SK-N-SH treated with all-trans-retinoic acid at 6 μM for 48 hours (cell line): ENCODE measurements around the gene PAPSS2.
A peak's percentile ranks its signal among the peaks of the same experiment; 100 is the strongest.
"Not testable (repeated sequence)": the region's sequence is repeated elsewhere in the genome, so short reads cannot be mapped to it uniquely, and the experiment has no call there.

ENCODE experiments used
- ATAC-seq: fragments of 200-7000 bp; cut with Tn5 transposase; 3 replicates; pipeline ENCODE4 v1.9.1; 2020; ENCODE audit warnings: mild to moderate bottlenecking, moderate library complexity
- ARNTL ChIP-seq: fragments of 450-650 bp; formaldehyde crosslinking; IDR thresholded peaks from 2 replicates; pipeline ENCODE4 v1.5.0; 2020; ENCODE audit warnings: low read depth, mild to moderate bottlenecking, moderate library complexity, borderline replicate concordance
- BACH2 ChIP-seq: fragments of 250-450 bp; sonication (Bioruptor Pico); IDR thresholded peaks from 2 replicates; pipeline ENCODE4 v1.9.0; 2021; ENCODE audit warnings: mild to moderate bottlenecking, borderline replicate concordance
- CSDC2 ChIP-seq: fragments of 250-450 bp; sonication (Bioruptor Pico); IDR thresholded peaks from 2 replicates; pipeline ENCODE4 v1.5.0; 2020; ENCODE audit warnings: mild to moderate bottlenecking, moderate library complexity
- ESRRG ChIP-seq: fragments of 250-450 bp; sonication (Bioruptor Pico); IDR thresholded peaks from 2 replicates; pipeline ENCODE4 v1.6.1; 2021; ENCODE audit warnings: mild to moderate bottlenecking
- GLIS3 ChIP-seq: fragments of 250-450 bp; sonication (Bioruptor Pico); IDR thresholded peaks from 2 replicates; pipeline ENCODE4 v1.5.0; 2020; ENCODE audit warnings: mild to moderate bottlenecking, moderate library complexity
- ISL1 ChIP-seq: fragments of 250-450 bp; sonication (Bioruptor Pico); IDR thresholded peaks from 2 replicates; pipeline ENCODE4 v2.1.2; 2022; ENCODE audit warnings: mild to moderate bottlenecking, moderate library complexity
- PPARA ChIP-seq: fragments of 250-450 bp; sonication (Bioruptor Pico); IDR thresholded peaks from 2 replicates; pipeline ENCODE4 v1.5.0; 2020; ENCODE audit warnings: mild to moderate bottlenecking, borderline replicate concordance
- RARB ChIP-seq: fragments of 250-450 bp; sonication (Bioruptor Pico); IDR thresholded peaks from 2 replicates; pipeline ENCODE4 v1.8.0; 2021; ENCODE audit warnings: mild to moderate bottlenecking, moderate library complexity
- TCF4 ChIP-seq: fragments of 250-450 bp; sonication (Bioruptor Pico); IDR thresholded peaks from 2 replicates; pipeline ENCODE4 v1.8.0; 2021; ENCODE audit warnings: mild to moderate bottlenecking, moderate library complexity, borderline replicate concordance
- TOX ChIP-seq: fragments of 250-450 bp; sonication (Bioruptor Pico); IDR thresholded peaks from 2 replicates; pipeline ENCODE4 v1.8.0; 2021; ENCODE audit warnings: mild to moderate bottlenecking, moderate library complexity, borderline replicate concordance
- ZC3H10 ChIP-seq: fragments of 250-450 bp; sonication (Bioruptor Pico); IDR thresholded peaks from 2 replicates; pipeline ENCODE4 v1.5.1; 2021; ENCODE audit warnings: mild to moderate bottlenecking, moderate library complexity
- ZFP3 ChIP-seq: fragments of 250-450 bp; sonication (Bioruptor Pico); IDR thresholded peaks from 2 replicates; pipeline ENCODE4 v1.5.0; 2020; ENCODE audit warnings: mild to moderate bottlenecking, moderate library complexity
- ZFP30 ChIP-seq: fragments of 450-650 bp; formaldehyde crosslinking; IDR thresholded peaks from 2 replicates; pipeline ENCODE4 v1.5.0; 2022; ENCODE audit warnings: mild to moderate bottlenecking, moderate library complexity
- ZNF565 ChIP-seq: fragments of 450-650 bp; formaldehyde crosslinking; conservative IDR thresholded peaks from 2 replicates; pipeline ENCODE4 v1.5.0; 2020; ENCODE audit warnings: low read depth, mild to moderate bottlenecking, moderate library complexity
- ZNF70 ChIP-seq: fragments of 450-650 bp; formaldehyde crosslinking; IDR thresholded peaks from 2 replicates; pipeline ENCODE4 v1.5.0; 2020; ENCODE audit warnings: mild to moderate bottlenecking, moderate library complexity
- ZNF8 ChIP-seq: fragments of 450-650 bp; formaldehyde crosslinking; IDR thresholded peaks from 2 replicates; pipeline ENCODE4 v1.5.0; 2020; ENCODE audit warnings: mild to moderate bottlenecking, moderate library complexity
- TF ChIP-seq, protein P1 (sequence below): fragments of 250-450 bp; sonication (Bioruptor Pico); IDR thresholded peaks from 2 replicates; pipeline ENCODE4 v1.8.0; 2021; ENCODE audit warnings: low read depth, mild to moderate bottlenecking, moderate library complexity, borderline replicate concordance
- TF ChIP-seq, protein P2 (sequence below): fragments of 250-450 bp; sonication (Bioruptor Pico); IDR thresholded peaks from 2 replicates; pipeline ENCODE4 v1.5.1; 2020; ENCODE audit warnings: low read depth, mild to moderate bottlenecking, moderate library complexity
- TF ChIP-seq, protein P3 (sequence below): fragments of 250-450 bp; sonication (Bioruptor Pico); IDR thresholded peaks from 2 replicates; pipeline ENCODE4 v1.8.0; 2020; ENCODE audit warnings: mild to moderate bottlenecking, moderate library complexity, borderline replicate concordance
- TF ChIP-seq, protein P4 (sequence below): fragments of 250-450 bp; sonication (Bioruptor Pico); IDR thresholded peaks from 2 replicates; pipeline ENCODE4 v1.5.1; 2021; ENCODE audit warnings: mild to moderate bottlenecking, moderate library complexity

Gene PAPSS2

DNA sequence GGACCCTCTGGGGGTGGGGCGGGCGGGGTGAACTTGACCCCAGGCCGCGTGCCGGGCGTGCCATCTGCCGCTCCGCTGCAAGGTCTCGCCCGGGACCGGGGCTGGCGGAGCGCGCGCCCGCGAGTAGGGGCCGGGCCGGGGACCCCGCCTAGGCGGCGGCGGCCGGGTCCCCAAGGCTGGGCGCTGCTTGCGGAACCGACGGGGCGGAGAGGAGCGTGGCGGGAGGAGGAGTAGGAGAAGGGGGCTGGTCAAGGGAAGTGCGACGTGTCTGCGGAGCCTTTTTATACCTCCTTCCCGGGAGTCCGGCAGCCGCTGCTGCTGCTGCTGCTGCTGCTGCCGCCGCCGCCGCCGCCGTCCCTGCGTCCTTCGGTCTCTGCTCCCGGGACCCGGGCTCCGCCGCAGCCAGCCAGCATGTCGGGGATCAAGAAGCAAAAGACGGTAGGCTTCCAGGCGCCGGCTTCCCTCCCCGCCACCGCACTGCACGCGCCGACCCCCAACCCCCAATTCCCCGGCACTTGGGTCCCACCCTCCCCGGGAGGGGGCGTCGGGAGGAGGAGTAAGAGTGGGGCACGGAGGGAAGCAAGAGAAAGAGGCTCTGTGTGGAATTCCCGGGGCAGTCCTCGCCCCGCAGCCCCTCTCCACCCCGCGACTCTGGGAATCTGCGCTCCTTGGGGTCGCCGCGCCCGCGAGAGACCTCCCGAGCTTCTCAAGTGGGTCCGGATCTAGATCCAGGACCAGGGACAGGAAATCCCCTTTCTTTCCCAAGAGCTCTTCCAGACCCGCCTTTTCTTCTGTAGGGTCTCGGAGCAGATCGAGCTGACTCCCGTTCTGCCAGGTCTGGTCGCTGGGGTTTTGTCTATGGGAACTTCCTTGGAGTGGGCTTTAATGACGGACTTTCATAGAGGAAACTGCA, at the start of gene PAPSS2:
TSS of gene PAPSS2 (plus strand) at position 308 of the 913 bp plus-strand sequence. CDS start at position 412, 104 bp downstream.
- peak; percentile 66 for ATAC-seq
- no peak for TF ChIP-seq PPARA (CRISPR knock-in tag)
- TF ChIP-seq, protein P1, sequence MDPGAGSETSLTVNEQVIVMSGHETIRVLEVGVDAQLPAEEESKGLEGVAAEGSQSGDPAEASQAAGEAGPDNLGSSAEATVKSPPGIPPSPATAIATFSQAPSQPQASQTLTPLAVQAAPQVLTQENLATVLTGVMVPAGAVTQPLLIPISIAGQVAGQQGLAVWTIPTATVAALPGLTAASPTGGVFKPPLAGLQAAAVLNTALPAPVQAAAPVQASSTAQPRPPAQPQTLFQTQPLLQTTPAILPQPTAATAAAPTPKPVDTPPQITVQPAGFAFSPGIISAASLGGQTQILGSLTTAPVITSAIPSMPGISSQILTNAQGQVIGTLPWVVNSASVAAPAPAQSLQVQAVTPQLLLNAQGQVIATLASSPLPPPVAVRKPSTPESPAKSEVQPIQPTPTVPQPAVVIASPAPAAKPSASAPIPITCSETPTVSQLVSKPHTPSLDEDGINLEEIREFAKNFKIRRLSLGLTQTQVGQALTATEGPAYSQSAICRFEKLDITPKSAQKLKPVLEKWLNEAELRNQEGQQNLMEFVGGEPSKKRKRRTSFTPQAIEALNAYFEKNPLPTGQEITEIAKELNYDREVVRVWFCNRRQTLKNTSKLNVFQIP (CRISPR knock-in tag): no peak
- TF ChIP-seq, all 23 proteins: peak for 0

DNA sequence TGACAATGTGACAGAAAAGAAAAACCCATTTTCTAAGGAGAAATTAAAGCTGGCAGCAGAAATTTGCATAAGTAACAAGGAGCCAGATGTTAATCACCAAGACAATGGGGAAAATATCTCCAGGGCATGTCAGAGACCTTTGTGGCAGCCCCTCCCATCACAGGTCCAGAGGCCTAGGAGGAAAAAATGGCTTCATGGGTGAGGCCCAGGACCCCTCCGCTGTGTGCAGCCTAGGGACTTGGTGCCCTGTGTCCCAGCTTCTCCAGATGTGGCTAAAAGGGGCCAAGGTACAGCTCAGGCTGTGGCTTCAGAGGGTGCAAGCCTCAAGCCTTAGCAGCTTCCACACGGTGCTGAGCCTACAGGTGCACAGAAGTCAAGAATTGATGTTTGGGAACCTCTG, 48.3 kb upstream of the PAPSS2 start:
- not testable (repeated sequence) for ATAC-seq

DNA sequence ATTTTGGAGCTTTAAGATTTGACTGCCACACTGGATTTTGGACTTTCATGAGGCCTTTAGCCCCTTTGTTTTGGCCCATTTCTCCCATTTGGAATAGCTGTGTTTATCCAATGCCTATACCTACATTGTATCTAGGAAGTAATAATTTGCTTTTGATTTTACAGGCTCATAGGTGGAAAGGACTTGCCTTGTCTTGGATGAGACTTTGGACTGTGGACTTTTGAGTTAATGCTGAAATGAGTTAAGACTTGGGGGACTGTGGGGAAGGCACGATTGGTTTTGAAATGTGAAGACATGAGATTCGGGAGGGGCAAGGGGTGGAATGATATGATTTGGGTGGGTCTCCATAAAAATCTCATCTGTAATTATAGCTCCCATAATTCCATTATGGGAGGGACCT, 47.6 kb upstream of the PAPSS2 start:
- ATAC-seq: no peak
- TF ChIP-seq ZFP3 (CRISPR knock-in tag) (no peak), ISL1 (CRISPR knock-in tag) (no peak)

DNA sequence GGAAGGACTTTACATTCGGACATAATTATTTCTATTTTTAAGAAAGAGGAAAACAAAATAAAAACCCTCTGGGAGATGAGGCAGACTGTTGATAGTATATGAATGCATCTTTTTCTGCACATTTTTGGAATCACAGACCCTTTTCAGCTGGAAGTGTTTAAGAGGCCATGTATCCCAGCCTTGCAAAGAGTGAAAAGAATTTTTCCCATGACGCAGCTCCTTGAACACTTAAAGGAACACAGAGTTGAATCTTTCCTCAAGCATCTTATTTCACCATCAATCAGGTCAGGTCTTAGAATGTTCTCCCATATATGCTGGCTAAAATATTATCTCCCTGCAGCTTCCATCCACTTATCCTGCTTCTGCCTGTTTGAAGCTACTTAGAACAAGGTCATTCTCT, 45.9 kb upstream of the PAPSS2 start:
- no peak for TF ChIP-seq RARB
- TF ChIP-seq, protein P2, sequence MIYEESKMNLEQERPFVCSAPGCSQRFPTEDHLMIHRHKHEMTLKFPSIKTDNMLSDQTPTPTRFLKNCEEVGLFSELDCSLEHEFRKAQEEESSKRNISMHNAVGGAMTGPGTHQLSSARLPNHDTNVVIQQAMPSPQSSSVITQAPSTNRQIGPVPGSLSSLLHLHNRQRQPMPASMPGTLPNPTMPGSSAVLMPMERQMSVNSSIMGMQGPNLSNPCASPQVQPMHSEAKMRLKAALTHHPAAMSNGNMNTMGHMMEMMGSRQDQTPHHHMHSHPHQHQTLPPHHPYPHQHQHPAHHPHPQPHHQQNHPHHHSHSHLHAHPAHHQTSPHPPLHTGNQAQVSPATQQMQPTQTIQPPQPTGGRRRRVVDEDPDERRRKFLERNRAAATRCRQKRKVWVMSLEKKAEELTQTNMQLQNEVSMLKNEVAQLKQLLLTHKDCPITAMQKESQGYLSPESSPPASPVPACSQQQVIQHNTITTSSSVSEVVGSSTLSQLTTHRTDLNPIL: no peak
- TF ChIP-seq TCF4 (CRISPR knock-in tag): no peak
- no peak for TF ChIP-seq ESRRG (CRISPR knock-in tag)
- no peak for TF ChIP-seq GLIS3 (CRISPR knock-in tag)
- TF ChIP-seq, protein P3, sequence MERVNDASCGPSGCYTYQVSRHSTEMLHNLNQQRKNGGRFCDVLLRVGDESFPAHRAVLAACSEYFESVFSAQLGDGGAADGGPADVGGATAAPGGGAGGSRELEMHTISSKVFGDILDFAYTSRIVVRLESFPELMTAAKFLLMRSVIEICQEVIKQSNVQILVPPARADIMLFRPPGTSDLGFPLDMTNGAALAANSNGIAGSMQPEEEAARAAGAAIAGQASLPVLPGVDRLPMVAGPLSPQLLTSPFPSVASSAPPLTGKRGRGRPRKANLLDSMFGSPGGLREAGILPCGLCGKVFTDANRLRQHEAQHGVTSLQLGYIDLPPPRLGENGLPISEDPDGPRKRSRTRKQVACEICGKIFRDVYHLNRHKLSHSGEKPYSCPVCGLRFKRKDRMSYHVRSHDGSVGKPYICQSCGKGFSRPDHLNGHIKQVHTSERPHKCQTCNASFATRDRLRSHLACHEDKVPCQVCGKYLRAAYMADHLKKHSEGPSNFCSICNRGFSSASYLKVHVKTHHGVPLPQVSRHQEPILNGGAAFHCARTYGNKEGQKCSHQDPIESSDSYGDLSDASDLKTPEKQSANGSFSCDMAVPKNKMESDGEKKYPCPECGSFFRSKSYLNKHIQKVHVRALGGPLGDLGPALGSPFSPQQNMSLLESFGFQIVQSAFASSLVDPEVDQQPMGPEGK (CRISPR knock-in tag): no peak
- TF ChIP-seq, protein P1 (CRISPR knock-in tag): no peak
- TF ChIP-seq ARNTL: no peak
- TF ChIP-seq ZNF8 (CRISPR knock-in tag): no peak
- TF ChIP-seq ZNF565 (CRISPR knock-in tag): no peak
- no peak for TF ChIP-seq ZFP30 (CRISPR knock-in tag)
- no peak for TF ChIP-seq BACH2 (CRISPR knock-in tag)
- TF ChIP-seq ZC3H10: no peak
- ATAC-seq: no peak

DNA sequence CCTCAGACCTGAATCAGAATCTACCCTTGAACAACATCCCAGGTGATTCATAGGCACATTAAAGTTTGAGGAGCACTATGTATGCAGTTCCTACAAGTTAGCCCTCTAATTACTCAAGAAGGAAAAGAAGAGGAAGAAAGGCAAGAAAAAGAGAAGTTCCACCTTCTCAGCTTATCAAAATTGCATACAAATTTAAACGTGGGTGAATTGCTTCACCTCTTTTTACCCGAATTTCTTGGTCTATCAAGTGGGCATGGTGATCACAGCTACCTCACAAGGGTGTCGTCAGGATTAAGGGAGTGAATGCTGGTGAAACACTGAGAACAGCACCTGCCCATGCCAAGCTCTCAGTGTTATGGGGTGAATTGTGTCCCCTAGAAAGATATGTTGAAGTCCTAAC, 43.8 kb upstream of the PAPSS2 start:
- ATAC-seq: no peak
- TF ChIP-seq TOX (CRISPR knock-in tag) (no peak), ZNF565 (CRISPR knock-in tag) (no peak), BACH2 (CRISPR knock-in tag) (no peak), ISL1 (CRISPR knock-in tag) (no peak), PPARA (CRISPR knock-in tag) (no peak), ESRRG (CRISPR knock-in tag) (no peak), ZC3H10 (no peak), ZFP3 (CRISPR knock-in tag) (no peak), ZNF70 (no peak), ARNTL (no peak), CSDC2 (no peak), TCF4 (CRISPR knock-in tag) (no peak), GLIS3 (CRISPR knock-in tag) (no peak), ZFP30 (CRISPR knock-in tag) (no peak)
- TF ChIP-seq, protein P4, sequence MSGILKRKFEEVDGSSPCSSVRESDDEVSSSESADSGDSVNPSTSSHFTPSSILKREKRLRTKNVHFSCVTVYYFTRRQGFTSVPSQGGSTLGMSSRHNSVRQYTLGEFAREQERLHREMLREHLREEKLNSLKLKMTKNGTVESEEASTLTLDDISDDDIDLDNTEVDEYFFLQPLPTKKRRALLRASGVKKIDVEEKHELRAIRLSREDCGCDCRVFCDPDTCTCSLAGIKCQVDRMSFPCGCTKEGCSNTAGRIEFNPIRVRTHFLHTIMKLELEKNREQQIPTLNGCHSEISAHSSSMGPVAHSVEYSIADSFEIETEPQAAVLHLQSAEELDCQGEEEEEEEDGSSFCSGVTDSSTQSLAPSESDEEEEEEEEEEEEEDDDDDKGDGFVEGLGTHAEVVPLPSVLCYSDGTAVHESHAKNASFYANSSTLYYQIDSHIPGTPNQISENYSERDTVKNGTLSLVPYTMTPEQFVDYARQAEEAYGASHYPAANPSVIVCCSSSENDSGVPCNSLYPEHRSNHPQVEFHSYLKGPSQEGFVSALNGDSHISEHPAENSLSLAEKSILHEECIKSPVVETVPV (CRISPR knock-in tag): no peak
- TF ChIP-seq, protein P1 (CRISPR knock-in tag): no peak
